Stimulated activated CD4-positive, alpha-beta T cell treated with anti-CD3 and anti-CD28 coated beads, TNF-alpha, amount 100 ng/mL, for 4 hours (primary cell): ENCODE measurements around the gene CARS2.
"Not testable (repeated sequence)": the region's sequence is repeated elsewhere in the genome, so short reads cannot be mapped to it uniquely, and the experiment has no call there.

Experiments
- DNase-seq, 3 experiments: peaks; one replicate each; pipeline ENCODE4 v3.0.0-alpha.2; 2020; ENCODE audit warnings: low read depth in 3 of 3

CARS2 gene

GRCh38 chr13:110706570-110707372, 855 bp upstream of the CARS2 start:
- no peak for DNase-seq

DNA sequence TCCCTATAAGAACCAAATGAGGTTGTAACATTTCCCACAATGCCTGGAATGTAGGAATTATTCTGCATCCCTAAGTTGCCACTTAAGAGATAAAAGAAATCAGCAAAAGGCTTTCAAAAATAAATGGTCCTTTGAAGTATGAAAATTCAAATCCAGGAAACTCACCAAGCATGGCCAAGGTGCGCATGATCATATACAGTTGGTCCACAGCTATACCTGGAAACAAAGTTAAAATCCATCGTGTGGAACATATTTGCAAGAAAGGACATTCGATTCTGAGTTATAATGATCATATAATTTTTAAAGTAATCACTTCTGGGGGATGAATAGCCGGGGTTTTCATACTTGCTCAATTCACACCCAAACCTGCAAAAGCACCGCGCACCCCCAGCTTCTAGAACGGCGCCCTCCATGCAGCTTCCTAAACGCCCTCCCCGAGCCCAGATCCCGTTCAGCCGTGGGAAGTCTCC, 525 bp downstream of the CARS2 start:
- DNase-seq = no peak

GRCh38 chr13:110702591-110703526, 3.1 kb downstream of the CARS2 start:
- no peak for DNase-seq

- DNase-seq = no peak
Measured at GRCh38 chr13:110702089-110702488, 3.8 kb downstream of the CARS2 start.

GRCh38 chr13:110701061-110701460, 4.9 kb downstream of the CARS2 start:
- not testable (repeated sequence) for DNase-seq

DNA sequence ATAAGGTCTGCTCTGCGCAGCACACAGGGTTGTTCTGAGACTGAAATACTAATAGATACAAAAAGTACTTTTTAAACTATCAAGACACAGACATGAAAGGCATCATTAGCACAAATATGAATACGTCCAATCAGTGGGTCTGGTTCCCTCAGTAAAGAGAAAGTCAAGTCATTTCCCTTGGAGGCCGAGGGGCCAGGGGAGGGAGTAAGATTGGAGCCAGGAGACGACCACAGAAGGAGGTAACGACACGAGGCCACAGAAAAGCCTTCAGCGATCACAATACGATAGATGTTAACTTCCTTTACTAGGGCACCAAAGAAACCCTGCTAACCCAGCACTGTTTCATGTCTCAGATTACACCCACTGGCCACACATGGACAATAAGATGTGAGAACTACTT, 5.3 kb downstream of the CARS2 start:
- no peak for DNase-seq

DNA sequence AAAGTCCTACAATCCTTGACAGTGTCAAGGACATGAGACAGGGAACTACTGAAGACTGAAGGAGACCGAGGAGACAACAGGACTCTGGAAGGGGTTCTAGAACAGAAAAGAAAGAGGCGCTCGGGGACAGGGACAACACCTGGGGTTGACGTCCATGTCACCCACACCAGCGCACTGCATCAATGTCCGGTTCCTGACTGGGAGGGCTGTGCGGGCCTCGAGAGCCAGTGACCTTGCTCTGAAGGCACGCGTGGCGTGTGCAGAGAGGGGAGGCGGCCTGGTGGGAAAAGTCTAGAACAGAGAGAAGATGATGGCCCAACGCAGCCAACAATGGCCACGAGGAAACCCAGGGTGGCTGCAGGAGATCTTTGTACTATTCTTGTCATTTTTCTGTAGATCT, 5.7 kb downstream of the CARS2 start:
- DNase-seq = no peak

GRCh38 chr13:110699148-110700145, 6.5 kb downstream of the CARS2 start:
- DNase-seq = no peak

DNA sequence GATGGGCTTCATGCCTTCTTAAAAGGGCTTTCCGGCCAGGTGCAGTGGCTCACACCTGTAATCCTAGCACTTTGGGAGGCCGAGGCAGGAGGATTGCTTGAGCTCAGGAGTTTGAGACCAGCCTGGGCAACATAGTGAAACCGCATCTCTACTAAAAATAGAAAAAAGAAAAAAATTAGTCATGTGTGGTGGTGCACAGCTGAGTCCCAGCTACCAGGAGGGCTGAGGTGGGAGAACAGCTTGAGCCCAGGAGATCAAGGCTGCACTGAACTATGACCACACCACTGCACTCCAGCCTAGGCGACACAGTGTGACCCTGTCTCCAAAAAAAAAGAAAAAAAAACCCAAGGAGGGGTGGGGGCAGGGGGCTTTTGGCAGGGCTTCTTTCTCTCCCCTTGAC, 7.2 kb downstream of the CARS2 start:
- no peak for DNase-seq

DNA sequence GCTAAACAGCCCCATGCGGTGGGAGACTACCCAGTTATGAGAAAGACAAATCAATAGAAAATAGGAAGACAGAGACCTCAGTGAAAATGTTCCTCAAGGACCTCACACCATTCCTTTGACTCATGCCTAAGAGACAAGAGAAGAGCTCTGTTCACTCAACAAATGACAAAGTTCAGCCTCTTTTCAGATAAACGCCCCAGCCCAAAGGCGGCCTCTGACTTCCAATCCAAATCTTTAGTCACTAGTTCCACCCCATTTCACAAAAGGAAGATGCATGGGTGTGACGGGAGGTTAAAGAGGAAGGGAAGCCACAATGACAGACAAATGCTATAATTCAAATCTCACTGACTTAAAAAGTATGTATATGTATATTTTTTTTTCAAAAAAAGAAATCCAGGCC, 8.1 kb downstream of the CARS2 start:
- DNase-seq = no peak

- no peak for DNase-seq
Measured at GRCh38 chr13:110696776-110697175, 9.1 kb downstream of the CARS2 start.

DNA sequence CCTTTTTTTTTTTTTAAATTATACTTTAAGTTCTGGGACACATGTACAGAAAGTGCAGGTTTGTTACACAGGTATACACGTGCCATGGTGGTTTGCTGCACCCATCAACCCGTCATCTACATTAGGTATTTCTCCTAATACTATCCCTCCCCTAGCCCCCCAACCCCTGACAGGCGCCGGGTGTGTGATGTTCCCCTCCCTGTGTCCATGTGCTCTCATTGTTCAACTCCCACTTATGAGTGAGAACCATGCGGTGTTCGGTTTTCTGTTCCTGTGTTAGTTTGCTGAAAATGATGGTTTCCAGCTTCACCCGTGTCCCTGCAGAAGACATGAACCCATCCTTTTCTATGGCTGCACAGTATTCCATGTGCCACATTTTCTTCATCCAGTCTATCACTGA, 10.1 kb downstream of the CARS2 start:
- DNase-seq = not testable (repeated sequence)

DNA sequence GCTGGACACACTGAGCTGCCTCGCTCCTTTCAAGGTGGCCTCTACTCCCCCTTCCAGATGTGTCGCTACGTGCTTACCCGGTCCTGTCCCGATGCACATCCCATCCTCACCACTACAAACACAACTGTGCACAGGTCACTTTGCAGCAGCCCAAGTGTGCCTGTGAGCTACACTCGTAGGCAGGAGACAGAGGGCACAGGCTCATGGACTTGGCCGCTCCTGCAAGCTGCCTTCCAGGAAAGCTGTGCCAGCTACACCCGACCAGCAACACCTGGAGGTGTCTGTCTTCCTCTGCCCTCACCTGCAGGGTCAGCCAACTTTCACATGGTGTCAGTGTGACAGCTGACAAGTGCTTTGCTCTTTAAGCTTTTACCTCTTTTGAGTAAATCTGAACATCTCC, 15.4 kb downstream of the CARS2 start:
- no peak for DNase-seq

- no peak for DNase-seq
Measured at GRCh38 chr13:110689711-110690110, 16.2 kb downstream of the CARS2 start.

- no peak for DNase-seq
Measured at GRCh38 chr13:110689041-110689440, 16.9 kb downstream of the CARS2 start.

DNA sequence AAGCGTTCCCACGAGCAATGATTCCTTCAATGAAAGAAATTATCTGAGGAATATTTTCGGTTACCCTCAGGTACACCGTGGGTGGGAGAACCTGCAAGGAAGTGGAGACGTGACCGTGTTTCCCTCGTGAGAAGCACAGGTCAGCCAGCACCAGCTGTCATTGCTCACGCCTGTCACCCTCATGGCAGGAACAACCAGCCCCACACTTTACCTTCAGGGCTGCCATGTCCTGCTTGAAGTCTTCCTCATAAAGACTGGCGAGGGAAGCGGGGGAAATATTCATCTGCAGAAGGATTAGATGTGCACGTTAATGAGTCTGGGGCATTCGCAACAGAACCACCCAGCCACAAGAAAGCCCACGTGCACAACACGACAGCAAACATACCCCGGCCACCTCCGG, 18.2 kb downstream of the CARS2 start:
- DNase-seq = no peak

GRCh38 chr13:110685305-110686020, 20.5 kb downstream of the CARS2 start:
- DNase-seq = no peak

DNA sequence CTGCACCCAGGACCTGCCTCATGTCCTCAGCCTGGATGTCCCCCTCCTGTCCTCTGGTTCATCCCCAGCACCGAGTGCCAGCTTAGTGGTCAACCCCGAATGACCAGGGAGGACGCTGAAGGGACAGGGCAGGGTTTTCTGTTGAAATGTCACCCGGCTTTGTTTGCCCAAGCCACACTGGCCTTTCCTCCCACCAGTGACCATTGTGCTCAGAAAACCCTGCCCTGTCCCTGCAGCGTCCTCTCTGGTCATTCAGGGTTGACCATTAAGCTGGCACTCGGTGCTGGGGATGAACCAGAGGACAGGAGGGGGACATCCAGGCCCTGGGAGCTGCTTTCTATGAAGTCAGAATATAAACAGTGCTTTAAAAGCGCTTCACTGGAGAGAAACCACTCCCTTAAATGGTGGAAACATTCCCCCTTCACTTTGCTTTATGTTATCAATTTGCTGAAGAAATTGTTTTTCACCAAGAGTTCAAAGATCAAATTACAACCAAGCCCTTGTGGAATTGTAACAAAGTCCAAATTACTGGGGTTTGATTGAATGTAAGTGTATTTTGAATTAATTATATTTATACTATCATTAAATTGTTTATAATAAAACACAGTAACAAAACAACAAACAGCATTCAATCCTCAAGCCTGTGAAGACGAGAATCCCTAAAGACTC, 21.4 kb downstream of the CARS2 start:
- no peak for DNase-seq

DNA sequence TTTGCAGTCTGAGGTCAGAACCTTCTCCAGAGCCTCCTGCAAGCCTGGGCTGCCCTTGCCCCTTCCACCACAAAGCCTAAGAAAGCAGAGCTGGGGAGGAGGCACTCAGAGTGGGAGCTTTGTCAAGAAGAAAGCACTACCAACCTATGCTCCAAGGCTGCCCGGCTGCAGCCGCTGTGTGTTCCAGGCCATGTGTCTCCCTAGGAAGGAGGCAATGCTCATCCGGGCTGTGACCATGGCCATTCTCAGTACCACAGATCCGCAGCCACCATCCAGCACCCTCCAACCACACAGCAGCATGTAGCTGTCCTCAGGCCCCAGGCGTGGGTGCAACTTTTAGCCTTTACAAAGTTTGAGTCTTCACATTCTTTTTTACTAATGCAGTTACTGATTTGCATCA, 22.0 kb downstream of the CARS2 start:
- DNase-seq = no peak

DNA sequence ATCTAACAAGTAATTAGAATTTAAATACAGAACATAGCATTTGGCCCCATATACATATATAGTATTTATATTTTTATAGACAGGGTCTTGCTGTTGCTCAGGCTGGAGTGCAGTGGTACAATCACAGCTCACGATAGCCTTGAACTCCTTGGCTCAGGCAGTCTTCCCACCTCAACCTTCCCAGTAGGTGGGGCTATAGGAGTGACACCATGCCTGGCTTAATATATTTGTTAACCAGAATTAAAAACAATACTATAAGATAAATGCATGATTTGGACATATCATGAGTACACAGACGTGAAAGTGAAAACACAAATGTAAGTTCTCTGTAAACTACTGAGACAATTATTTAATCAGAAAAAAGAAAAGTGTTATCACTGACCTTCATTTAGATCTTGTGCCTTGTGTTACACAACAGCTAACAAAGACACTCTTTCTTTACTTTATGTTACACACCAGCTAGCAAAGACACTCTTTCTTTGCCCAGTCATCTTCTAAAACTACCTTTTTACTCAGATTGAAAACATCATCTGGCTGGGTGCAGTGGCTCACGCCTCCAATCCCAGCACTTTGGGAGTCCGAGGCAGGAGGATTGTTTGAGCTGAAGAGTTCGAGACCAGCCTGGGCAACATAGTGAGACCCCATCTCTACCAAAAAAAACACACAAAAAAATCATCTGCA, 22.6 kb downstream of the CARS2 start:
- no peak for DNase-seq
